Loucy (cell line): Measurements from ENCODE around the gene LNPK.

Experiments
- CTCF ChIP-seq: fragments of 200-600 bp; sonication (generic); conservative IDR thresholded peaks from 2 replicates; pipeline ENCODE4 v1.5.1; 2014; ENCODE audit warnings: mild to moderate bottlenecking, antibody characterized with exemption, low read length
- EZH2phosphoT487 ChIP-seq: fragments of 200-600 bp; IDR thresholded peaks from 2 replicates; pipeline ENCODE4 v1.6.1; 2018; ENCODE audit warnings: antibody characterized with exemption, mild to moderate bottlenecking, moderate library complexity, borderline replicate concordance

GRCh38 chr2:175914846-175915245, 87.2 kb downstream of the LNPK start:
- TF ChIP-seq CTCF (no peak), EZH2phosphoT487 (no peak)
